HL-60 (cell line): ENCODE measurements around the gene DPT.

Experiments used
- GABPA ChIP-seq: IDR thresholded peaks from 2 replicates; pipeline ENCODE4 v1.6.1; 2012; ENCODE audit warnings: low read depth
- POLR2AphosphoS5 ChIP-seq: IDR thresholded peaks from 2 replicates; pipeline ENCODE4 v1.6.1; 2012; ENCODE audit warnings: low read depth
- SPI1 ChIP-seq: IDR thresholded peaks from 2 replicates; pipeline ENCODE4 v1.6.1; 2012; ENCODE audit warnings: low read depth, mild to moderate bottlenecking, borderline replicate concordance
- TF ChIP-seq, protein P1 (sequence below): IDR thresholded peaks from one replicate; pipeline ENCODE4 v1.5.1; 2011; ENCODE audit warnings: low read length, control low read depth, inconsistent platforms; ENCODE audit not compliant: insufficient read depth
- TF ChIP-seq, protein P2 (sequence below): IDR thresholded peaks from 2 replicates; pipeline ENCODE4 v1.6.1; 2012; ENCODE audit warnings: low read depth; ENCODE audit not compliant: insufficient replicate concordance

DNA sequence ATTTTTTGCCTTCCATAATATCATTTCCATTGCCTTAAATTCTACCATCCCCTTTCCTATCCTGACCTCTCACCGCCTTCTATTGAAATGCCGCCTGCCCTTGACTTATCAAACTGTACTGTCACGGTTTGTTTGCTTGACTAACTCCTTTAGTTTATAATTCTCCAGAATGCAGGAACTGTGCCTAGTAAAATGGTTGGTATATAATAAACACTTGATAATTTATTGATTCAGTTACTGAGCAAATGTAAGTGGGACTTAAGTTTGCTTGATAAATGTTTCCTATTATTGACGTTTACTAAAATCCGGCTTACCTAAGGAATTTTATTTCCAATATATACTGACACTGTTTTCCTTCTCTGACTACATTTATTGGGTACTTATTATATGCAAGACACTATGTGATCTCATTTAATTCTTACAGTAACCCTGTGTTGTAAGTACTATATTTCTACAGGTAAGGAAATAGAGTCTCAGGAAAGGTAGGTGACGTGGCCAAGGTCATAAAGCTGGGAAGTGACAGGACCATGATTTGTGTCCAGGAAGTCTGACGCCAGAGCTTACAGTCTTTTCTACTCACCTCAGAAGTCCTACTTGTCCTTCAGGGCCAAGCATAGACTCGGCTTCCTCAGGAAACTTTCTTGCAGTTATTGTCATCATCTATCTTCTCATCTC lies 35.7 kb downstream of the DPT start:
- TF ChIP-seq, protein P1, sequence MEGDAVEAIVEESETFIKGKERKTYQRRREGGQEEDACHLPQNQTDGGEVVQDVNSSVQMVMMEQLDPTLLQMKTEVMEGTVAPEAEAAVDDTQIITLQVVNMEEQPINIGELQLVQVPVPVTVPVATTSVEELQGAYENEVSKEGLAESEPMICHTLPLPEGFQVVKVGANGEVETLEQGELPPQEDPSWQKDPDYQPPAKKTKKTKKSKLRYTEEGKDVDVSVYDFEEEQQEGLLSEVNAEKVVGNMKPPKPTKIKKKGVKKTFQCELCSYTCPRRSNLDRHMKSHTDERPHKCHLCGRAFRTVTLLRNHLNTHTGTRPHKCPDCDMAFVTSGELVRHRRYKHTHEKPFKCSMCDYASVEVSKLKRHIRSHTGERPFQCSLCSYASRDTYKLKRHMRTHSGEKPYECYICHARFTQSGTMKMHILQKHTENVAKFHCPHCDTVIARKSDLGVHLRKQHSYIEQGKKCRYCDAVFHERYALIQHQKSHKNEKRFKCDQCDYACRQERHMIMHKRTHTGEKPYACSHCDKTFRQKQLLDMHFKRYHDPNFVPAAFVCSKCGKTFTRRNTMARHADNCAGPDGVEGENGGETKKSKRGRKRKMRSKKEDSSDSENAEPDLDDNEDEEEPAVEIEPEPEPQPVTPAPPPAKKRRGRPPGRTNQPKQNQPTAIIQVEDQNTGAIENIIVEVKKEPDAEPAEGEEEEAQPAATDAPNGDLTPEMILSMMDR: no peak
- no peak for TF ChIP-seq POLR2AphosphoS5
- no peak for TF ChIP-seq GABPA
- TF ChIP-seq, protein P2, sequence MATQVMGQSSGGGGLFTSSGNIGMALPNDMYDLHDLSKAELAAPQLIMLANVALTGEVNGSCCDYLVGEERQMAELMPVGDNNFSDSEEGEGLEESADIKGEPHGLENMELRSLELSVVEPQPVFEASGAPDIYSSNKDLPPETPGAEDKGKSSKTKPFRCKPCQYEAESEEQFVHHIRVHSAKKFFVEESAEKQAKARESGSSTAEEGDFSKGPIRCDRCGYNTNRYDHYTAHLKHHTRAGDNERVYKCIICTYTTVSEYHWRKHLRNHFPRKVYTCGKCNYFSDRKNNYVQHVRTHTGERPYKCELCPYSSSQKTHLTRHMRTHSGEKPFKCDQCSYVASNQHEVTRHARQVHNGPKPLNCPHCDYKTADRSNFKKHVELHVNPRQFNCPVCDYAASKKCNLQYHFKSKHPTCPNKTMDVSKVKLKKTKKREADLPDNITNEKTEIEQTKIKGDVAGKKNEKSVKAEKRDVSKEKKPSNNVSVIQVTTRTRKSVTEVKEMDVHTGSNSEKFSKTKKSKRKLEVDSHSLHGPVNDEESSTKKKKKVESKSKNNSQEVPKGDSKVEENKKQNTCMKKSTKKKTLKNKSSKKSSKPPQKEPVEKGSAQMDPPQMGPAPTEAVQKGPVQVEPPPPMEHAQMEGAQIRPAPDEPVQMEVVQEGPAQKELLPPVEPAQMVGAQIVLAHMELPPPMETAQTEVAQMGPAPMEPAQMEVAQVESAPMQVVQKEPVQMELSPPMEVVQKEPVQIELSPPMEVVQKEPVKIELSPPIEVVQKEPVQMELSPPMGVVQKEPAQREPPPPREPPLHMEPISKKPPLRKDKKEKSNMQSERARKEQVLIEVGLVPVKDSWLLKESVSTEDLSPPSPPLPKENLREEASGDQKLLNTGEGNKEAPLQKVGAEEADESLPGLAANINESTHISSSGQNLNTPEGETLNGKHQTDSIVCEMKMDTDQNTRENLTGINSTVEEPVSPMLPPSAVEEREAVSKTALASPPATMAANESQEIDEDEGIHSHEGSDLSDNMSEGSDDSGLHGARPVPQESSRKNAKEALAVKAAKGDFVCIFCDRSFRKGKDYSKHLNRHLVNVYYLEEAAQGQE: no peak
- no peak for TF ChIP-seq SPI1
